GM12891 (cell line): Measurements from ENCODE around the gene TMEM86A.

Experiments
- PAX5 ChIP-seq: IDR thresholded peaks from 2 replicates; pipeline ENCODE4 v1.6.1; 2011; ENCODE audit warnings: low read length, moderate library complexity, mild to moderate bottlenecking; ENCODE audit not compliant: insufficient read depth, severe bottlenecking
- POLR2A ChIP-seq: IDR thresholded peaks from 2 replicates; pipeline ENCODE4 v1.6.1; 2011; ENCODE audit warnings: low read depth, low read length, control low read depth
- POLR2AphosphoS5 ChIP-seq: IDR thresholded peaks from 2 replicates; pipeline ENCODE4 v1.6.1; 2011; ENCODE audit warnings: low read depth, low read length, control low read depth
- POU2F2 ChIP-seq: IDR thresholded peaks from 2 replicates; pipeline ENCODE4 v1.6.1; 2011; ENCODE audit warnings: low read depth, mild to moderate bottlenecking, control low read depth, low read length, moderate library complexity
- TAF1 ChIP-seq: IDR thresholded peaks from 2 replicates; pipeline ENCODE4 v1.6.1; 2011; ENCODE audit warnings: low read depth, low read length, control low read depth

- TF ChIP-seq TAF1 (no peak), POLR2AphosphoS5 (no peak), POLR2A (no peak), POU2F2 (no peak), PAX5 (no peak)
These were observed 30.8 kb downstream of the TMEM86A start for GRCh38 chr11:18729426-18729825.
